HG03469 (cell line): Measurements from ENCODE around the gene MAPK10.

ENCODE experiments used
- ATAC-seq: cut with Tn5 transposase; IDR thresholded peaks from one replicate; pipeline ENCODE4 v1.9.1; 2021; ENCODE audit warnings: mild to moderate bottlenecking, moderate library complexity, moderate number of reproducible peaks; ENCODE audit not compliant: unreplicated experiment

MAPK10 gene

DNA sequence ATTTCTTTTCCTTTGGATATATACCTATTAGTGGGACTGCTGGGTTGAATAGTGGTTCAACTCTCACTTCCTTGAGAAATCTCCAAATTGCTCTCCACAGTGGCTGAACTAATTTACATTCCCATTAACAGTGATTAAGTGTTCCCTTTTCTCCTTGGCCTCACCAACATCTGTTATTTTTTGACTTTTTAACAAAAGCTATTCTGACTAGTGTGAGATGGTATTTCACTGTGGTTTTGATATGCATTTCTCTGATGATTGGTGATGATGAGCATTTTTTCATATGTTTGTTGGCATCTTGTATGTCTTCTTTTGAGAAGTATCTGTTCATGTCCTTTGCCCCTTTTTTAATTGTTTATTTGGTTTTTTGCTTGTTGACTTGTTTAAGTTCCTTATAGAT, 413.0 kb downstream of the MAPK10 start:
- no peak for ATAC-seq

- no peak for ATAC-seq
These were observed 417.7 kb downstream of the MAPK10 start for GRCh38 chr4:85942107-85942506.

- no peak for ATAC-seq
These were observed 419.7 kb downstream of the MAPK10 start for GRCh38 chr4:85940151-85940550.
